Fibroblast of pulmonary artery (primary cell): ENCODE results near the gene KCNQ2.

ENCODE experiments used
- DNase-seq: peaks from one replicate; pipeline ENCODE4 v3.0.0-alpha.2; 2010; ENCODE audit warnings: low read depth
- H3K4me3 ChIP-seq: replicated peaks from 2 replicates; pipeline ENCODE4 v1.5.1; 2011; ENCODE audit warnings: low read depth, mild to moderate bottlenecking, control low read depth, low read length, moderate library complexity
- CTCF ChIP-seq: IDR thresholded peaks from 2 replicates; pipeline ENCODE4 v1.5.1; 2011; ENCODE audit warnings: mild to moderate bottlenecking, control low read depth, low read length, inconsistent platforms; ENCODE audit errors: missing control alignments

Gene KCNQ2

GRCh38 chr20:63452341-63452740, 20.1 kb downstream of the KCNQ2 start:
- no peak overlapping the region for H3K4me3 ChIP-seq
- no peak for TF ChIP-seq CTCF
- DNase-seq = no peak

- DNase-seq = no peak
- TF ChIP-seq CTCF = no peak
- no peak overlapping the region for H3K4me3 ChIP-seq
These were observed 20.6 kb downstream of the KCNQ2 start for GRCh38 chr20:63451821-63452220.

GRCh38 chr20:63449796-63450730, 22.4 kb downstream of the KCNQ2 start:
- no peak for TF ChIP-seq CTCF
- H3K4me3 ChIP-seq = no peak overlapping the region
- DNase-seq = no peak

- DNase-seq = no peak
- TF ChIP-seq CTCF = no peak
- no peak overlapping the region for H3K4me3 ChIP-seq
These were observed 23.4 kb downstream of the KCNQ2 start for GRCh38 chr20:63449025-63449424.

GRCh38 chr20:63448031-63448430, 24.4 kb downstream of the KCNQ2 start:
- TF ChIP-seq CTCF = no peak
- DNase-seq = no peak
- H3K4me3 ChIP-seq = no peak overlapping the region

- DNase-seq = no peak
- no peak overlapping the region for H3K4me3 ChIP-seq
- TF ChIP-seq CTCF = no peak
These were observed 25.1 kb downstream of the KCNQ2 start for GRCh38 chr20:63447320-63447719.
